Stimulated activated CD4-positive, alpha-beta T cell treated with anti-CD3 and anti-CD28 coated beads, Interleukin-2, amount 100 ng/mL, for 4 hours (primary cell): Measurements from ENCODE around the gene EMD.
"Not testable (repeated sequence)": the region's sequence is repeated elsewhere in the genome, so short reads cannot be mapped to it uniquely, and the experiment has no call there.

Experiments used
- DNase-seq: peaks from one replicate; pipeline ENCODE4 v3.0.0-alpha.2; 2020; ENCODE audit warnings: low read depth

The EMD gene

GRCh38 chrX:154371017-154371788 is 7.9 kb upstream of the EMD start:
- DNase-seq = peak; percentile 89

GRCh38 chrX:154371789-154372300 is 7.2 kb upstream of the EMD start:
- no peak for DNase-seq

- DNase-seq = no peak
Observed at GRCh38 chrX:154372612-154373022, 6.5 kb upstream of the EMD start.

GRCh38 chrX:154373340-154374306 is 5.5 kb upstream of the EMD start:
- no peak for DNase-seq

- no peak for DNase-seq
Observed at GRCh38 chrX:154374313-154375155, 4.6 kb upstream of the EMD start, which contains the start of gene FLNA. Gene FLNA (minus strand): TSS chrX:154374634. CDS start chrX:154371245, 3,389 bp downstream.

GRCh38 chrX:154375156-154375504 is 4.0 kb upstream of the EMD start:
- no peak for DNase-seq

- no peak for DNase-seq
Observed at GRCh38 chrX:154376774-154377173, 2.3 kb upstream of the EMD start.

- no peak for DNase-seq
Observed at GRCh38 chrX:154378059-154378798, 866 bp upstream of the EMD start.

GRCh38 chrX:154379569-154379951 is 465 bp downstream of the EMD start:
- DNase-seq = no peak

GRCh38 chrX:154380153-154380552 is 1.1 kb downstream of the EMD start:
- DNase-seq = no peak

GRCh38 chrX:154380787-154381186 is 1.7 kb downstream of the EMD start:
- no peak for DNase-seq

GRCh38 chrX:154381271-154381670 is 2.2 kb downstream of the EMD start:
- no peak for DNase-seq

- no peak for DNase-seq
Observed at GRCh38 chrX:154382483-154383069, 3.5 kb downstream of the EMD start.

GRCh38 chrX:154383359-154384283 is 4.5 kb downstream of the EMD start:
- no peak for DNase-seq

GRCh38 chrX:154384284-154384892 is 5.3 kb downstream of the EMD start:
- DNase-seq = no peak

GRCh38 chrX:154388094-154388493 is 9.0 kb downstream of the EMD start:
- DNase-seq = not testable (repeated sequence)

- DNase-seq = not testable (repeated sequence)
Observed at GRCh38 chrX:154388649-154389048, 9.6 kb downstream of the EMD start.

- DNase-seq = not testable (repeated sequence)
Observed at GRCh38 chrX:154389812-154390747, 11.0 kb downstream of the EMD start.
